ENCODE measurements around the gene CFI. TPM values are rescaled to one million over a fixed set of nuclear protein-coding genes. Genes with fewer than 3 reads are reported as not detected.

CFI gene
- total RNA-seq, 1 donor from 2014 or later = 10.6 TPM

GRCh38 chr4:109702950-109703663 is 98.7 kb downstream of the CFI start, which contains the start of gene CASP6:
TSS of gene CASP6 (minus strand) at chr4:109703445. CDS start at chr4:109703395, 50 bp downstream.
- peak; percentile 98 for ATAC-seq (ENCODE audit: poor library complexity)
- intact Hi-C loops (cut with DNase I) = loop anchor here (5.0 kb wide), 1 partner anchor 114 kb away; the partner anchor contains the start of gene GAR1
- DNase-seq = peak; percentile 93

DNA sequence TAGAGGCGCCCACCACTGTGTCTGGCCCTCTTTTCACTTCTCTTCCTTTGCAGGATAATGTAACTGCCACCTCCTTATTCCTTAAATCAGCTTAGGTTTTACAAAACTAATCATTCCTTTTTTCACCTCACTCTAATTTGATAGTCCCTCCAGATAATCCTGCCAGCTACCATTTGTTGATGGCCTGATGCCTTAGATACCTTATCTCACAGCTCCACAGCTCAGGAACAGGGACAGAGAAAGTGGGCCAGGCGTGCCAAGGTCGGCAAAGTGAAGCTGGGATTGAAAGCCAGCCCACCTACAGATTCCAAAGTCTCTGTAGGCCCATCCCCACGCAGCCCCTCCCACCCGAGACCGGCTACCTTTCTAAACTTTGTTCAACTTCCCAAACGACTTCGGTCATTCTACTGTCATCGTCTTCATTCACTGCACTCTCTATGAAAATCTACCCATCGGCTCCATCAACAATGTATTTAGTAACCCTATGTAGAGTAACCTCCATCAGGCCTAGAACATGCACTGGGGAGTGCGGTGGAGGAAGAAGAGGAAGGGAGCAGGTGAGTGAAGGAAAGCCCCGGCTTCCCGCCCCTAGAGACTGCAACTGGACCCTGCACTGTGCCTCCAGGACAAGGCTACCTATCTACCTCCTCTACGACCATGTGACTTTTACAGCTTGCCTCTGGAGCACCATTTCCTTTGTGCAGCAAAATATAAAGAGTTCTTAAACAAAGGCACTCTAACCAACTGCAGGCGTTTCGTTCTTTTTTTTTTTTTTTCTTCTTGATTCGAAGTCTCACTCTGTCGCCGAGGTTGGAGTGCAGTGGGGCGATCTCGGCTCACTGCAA is 100.0 kb downstream of the CFI start:
- ATAC-seq (ENCODE audit: poor library complexity) (no peak), DNase-seq (no peak)
- intact Hi-C loops (cut with DNase I) = loop anchor here (5.0 kb wide), 1 partner anchor 116 kb away; the partner anchor contains the start of gene GAR1

- DNase-seq = no peak
- ATAC-seq (ENCODE audit: poor library complexity) = no peak
- intact Hi-C loops (cut with DNase I) = loop anchor here (5.0 kb wide), 1 partner anchor 118 kb away; the partner anchor contains the start of gene GAR1
Observed at GRCh38 chr4:109699553-109700225, 102.1 kb downstream of the CFI start.

GRCh38 chr4:109698656-109699055 is 103.1 kb downstream of the CFI start:
- intact Hi-C loops (cut with DNase I) = no loop called here
- DNase-seq = no peak
- ATAC-seq (ENCODE audit: poor library complexity) = no peak

GRCh38 chr4:109691411-109691920 is 110.3 kb downstream of the CFI start:
- intact Hi-C loops (cut with DNase I) = no loop called here
- DNase-seq (no peak), ATAC-seq (ENCODE audit: poor library complexity) (no peak)

Other genes with a start within 250 kb of the CFI start
- gene MCUB, start 241.8 kb downstream of the CFI start, total RNA-seq = 3.4 TPM
- gene CASP6, start 98.6 kb downstream of the CFI start, total RNA-seq = 7.0 TPM
- gene PLA2G12A, start 71.9 kb downstream of the CFI start, total RNA-seq = 59.1 TPM
- gene GAR1, start 13.8 kb upstream of the CFI start, total RNA-seq = 7.7 TPM
- gene RRH, start 26.0 kb upstream of the CFI start, total RNA-seq = not detected
- not detected for gene LRIT3, start 46.1 kb upstream of the CFI start, total RNA-seq
- 13.8 TPM for gene EGF, start 110.9 kb upstream of the CFI start, total RNA-seq

All from Right ventricle myocardium superior (tissue), 1 donor.